Cerebellar cortex (tissue), 1 donor: ENCODE data around the gene SERPINB10.

ENCODE experiments used
- DNase-seq: peaks from one replicate; pipeline ENCODE4 v3.0.0-alpha.2; 2015; ENCODE audit warnings: low spot score

Gene SERPINB10

GRCh38 chr18:63947051-63947790 lies 39.5 kb downstream of the SERPINB10 start:
- no peak for DNase-seq

GRCh38 chr18:63949068-63949737 lies 41.4 kb downstream of the SERPINB10 start, which contains the start of gene HMSD:
Gene HMSD (plus strand): TSS chr18:63949301. CDS start chr18:63953456, 4,155 bp downstream.
- no peak for DNase-seq

DNA sequence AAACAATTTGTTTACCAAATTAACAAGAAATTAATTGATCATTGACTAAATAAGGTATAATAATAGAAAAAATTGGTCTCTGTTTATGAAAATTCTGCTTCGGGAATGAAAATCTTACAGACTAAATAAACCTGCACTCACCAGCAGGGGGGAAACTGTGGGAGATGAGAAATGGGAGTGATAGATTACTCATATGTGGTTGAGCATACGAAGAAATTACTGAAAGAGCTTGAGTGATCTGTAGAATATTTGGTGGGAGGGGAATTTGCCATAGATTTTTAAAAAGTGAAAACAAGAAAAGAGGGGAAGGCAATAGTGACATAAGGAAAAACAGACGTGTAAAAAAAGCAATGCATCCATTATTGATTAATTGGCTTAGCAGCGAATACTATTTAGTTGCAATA lies 43.5 kb downstream of the SERPINB10 start:
- no peak for DNase-seq

DNA sequence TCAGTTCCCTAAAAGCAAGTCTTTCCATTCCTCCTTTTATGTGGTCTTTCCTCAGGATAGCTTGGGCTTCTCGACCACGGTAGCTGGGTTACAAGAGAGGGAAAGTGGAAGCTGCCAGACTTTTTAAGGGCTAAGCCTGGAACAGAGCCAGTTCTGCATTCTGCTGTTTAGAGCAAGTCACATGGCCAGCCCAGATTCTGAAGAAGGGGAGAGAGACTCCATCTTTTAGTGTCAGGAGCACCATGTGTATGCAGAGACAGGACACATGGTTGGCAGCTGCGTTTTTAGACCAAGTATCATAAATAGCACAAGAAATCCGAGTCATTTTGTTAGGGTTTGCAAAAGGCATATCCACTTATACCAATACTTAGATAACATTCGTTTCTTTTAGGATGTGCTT lies 46.1 kb downstream of the SERPINB10 start:
- no peak for DNase-seq

DNA sequence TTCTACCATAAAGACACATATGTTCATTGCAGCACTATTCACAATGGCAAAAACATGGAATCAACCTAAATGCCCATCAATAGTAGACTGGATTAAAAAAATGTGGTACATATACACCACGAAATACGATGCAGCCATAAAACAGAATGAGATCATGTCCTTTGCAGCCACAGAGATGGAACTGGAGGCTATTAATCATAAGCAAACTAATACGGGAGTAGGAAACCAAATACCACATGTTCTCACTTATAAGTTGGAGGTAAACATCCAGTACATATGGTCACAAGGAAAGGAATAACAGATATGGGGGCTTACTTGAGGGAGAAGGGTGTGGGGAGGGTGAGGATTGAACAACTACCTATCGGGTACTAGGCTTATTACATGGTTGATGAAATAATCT lies 49.0 kb downstream of the SERPINB10 start:
- DNase-seq = no peak

DNA sequence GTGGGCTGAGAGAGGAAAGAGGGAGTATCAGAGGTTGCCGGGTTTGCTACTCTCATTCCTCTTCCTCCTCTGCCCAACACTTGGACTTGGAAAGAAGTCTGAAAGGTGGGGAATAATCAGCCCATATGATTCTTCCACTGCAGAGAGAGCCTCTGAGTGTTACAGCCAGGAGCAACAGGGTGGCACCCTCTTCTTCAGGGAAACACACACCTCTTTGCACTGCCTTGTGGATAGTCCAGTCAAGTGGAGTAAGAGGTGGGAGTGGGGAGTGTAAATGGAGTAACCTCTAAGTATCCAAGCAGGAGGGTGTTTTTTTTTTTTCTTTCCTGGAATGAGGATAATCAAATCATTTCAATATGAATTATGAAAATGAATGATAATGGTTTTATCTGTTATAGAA lies 53.1 kb downstream of the SERPINB10 start:
- DNase-seq = no peak

GRCh38 chr18:63961435-63961980 lies 53.8 kb downstream of the SERPINB10 start:
- no peak for DNase-seq

DNA sequence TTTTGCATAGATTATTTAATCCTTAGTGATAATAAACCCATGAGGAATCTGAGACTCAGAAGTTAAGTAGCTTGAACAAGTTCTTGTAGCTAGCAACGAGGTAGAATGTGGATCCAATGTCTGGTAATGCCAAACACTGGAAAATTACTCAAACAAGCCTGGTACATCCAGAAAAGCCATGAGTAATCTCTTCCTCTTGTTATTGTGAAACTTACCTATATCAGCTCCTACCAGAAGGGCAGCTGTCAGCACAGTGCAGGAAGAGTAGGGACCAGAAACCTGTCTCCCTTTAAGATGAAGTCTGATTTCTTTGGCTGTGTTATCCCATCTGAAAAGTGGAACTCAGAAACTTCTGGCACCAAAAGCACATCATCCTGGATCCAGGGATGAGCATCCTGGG lies 54.4 kb downstream of the SERPINB10 start:
- DNase-seq = no peak

- DNase-seq = peak; percentile 56
Measured at GRCh38 chr18:63963615-63964256, 56.0 kb downstream of the SERPINB10 start.

- DNase-seq = no peak
Measured at GRCh38 chr18:63964908-63965307, 57.1 kb downstream of the SERPINB10 start.

- no peak for DNase-seq
Measured at GRCh38 chr18:63965716-63966330, 58.1 kb downstream of the SERPINB10 start.

DNA sequence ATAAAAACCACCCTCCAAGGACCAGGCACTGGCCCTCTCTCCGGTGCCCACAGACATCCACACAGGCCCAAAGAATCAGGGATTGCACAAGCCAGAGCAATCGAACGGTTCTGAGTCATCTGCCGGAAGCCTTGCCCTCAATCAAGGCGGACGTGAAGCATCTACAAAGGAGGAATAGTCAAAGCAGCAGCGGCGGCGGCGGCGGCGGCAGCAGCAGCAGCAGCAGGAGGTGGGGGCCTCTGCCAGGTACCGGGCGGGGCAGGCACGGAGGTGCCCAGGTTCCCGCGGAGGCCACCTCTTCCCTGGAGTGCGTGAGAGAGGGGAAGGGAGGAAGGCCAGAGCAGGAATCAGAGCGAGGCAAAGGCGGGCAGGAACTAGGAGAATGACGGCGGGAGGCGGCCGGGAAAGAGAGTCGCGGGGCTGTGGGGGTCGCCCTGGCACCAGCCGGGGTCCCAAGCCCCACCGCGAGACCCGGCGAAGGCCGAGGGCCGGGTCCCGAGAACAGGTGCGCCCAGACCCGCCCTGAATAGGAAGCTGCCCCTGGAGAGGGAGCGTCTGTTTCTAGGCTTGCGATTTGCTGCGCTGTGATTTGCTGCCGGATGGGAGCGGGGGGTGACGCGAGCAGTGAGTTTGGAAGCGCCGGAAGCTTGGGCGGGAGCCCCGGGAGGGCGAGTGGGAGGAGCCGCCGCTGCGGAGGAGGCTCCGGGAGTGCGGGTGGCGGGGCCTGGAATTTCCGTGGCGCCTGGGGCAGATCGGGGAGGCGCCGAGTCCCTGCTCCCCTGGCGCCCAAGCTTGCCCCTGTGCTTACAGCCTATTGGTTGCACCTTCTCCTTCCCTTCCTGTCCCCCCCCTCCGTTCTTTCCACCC lies 62.4 kb downstream of the SERPINB10 start, which contains the start of gene SERPINB8:
TSS of gene SERPINB8 (plus strand) at position 140 of the 867 bp plus-strand sequence. CDS start 8,228 bp downstream, outside the sequence.
- peak; percentile 94 for DNase-seq

DNA sequence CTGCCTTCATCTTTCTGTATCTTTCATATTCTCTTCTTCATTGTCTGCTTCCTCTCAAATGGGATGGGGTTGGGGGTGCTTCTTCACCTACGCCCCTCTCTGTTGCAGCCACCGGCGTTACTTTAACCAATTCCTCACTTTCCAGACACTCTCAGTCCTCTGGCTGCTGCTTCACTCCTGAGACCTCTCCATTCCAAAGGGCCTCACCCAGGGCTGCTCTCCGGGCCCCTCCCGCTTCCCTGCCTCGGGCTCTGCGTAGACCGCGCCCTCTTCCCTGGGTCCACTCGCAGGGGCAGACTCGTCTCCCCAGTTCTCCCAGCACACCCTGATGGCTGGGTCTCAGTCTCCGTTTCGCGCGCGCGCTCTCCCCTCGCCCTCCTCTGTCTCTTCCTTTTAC lies 63.0 kb downstream of the SERPINB10 start:
- DNase-seq = no peak

DNA sequence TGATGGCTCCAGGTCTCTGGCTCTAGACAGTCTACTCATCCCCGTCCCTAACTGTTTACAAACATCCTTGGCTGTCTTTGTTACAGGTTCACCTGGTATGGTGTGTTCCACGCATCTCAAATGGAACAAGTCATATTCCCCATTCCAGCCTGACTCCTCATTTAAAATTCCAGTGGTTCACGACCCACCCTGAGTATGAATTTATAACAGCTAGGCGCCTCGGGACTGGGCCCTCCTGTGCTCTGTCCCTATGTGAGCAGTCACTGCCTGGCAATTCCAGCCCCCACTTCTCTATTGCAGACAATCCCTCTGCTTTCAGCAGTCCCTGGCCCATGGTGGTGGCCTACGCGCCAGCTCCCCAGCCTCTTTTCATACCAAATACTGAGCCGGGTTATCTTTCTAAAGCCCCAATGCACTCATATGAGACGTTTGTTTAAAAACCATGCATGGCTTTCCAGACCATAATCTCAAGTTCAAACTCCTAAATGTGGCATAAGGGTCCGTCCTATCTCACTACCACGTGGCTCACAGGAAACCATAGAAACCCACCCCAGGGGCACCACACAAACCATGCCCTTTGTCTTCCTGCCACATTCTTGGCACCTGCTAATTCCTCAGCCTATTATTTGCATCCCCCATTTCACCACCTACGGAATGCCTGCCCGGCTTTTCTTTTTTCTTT lies 63.7 kb downstream of the SERPINB10 start:
- DNase-seq = peak; percentile 32

GRCh38 chr18:63972002-63972376 lies 64.2 kb downstream of the SERPINB10 start:
- DNase-seq = no peak

GRCh38 chr18:63974991-63975390 lies 67.2 kb downstream of the SERPINB10 start:
- no peak for DNase-seq

GRCh38 chr18:63975628-63976027 lies 67.9 kb downstream of the SERPINB10 start:
- DNase-seq = no peak

DNA sequence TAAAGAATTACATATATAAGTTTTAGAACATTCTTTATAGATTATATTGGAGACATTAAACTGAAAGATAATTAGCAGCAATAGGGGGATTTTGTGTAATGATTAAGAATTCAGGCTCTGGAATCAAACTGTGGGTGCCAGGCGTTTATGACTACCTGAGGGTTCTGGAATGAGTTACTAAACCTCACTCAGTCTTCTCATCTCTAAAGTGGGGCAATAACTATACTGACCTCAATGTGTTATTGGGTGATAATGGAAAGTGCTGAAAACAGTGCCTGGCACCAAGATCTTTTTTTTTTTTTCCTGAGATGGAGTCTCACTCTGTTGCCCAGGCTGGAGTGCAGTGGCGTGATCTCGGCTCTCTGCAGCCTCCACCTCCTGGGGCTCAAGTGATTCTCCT lies 69.3 kb downstream of the SERPINB10 start:
- no peak for DNase-seq

GRCh38 chr18:63979409-63979920 lies 71.7 kb downstream of the SERPINB10 start:
- DNase-seq = peak; percentile 60

DNA sequence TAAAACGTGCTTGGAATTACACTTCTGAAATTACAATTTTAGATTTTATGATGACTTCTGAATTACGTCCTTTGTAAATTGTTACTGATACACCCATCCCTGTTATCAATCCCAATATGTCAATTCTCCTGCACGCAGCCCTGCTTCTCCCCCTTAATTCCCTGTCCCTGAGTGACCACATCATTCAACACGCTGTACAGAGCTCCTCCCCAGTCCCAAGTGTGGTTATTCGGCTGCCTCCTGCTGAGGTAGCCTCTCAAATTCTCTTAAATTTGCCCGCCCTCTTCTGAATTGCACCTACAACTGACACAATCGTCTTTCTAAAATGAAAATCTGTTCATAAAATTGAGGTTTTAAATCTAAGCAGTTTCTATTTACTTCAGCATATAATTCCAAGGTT lies 72.3 kb downstream of the SERPINB10 start:
- no peak for DNase-seq
